C4-2B (cell line): Measurements from ENCODE around the gene OR1L1.

Experiments used
- ZFX ChIP-seq: fragments of 450-650 bp; IDR thresholded peaks from 2 replicates; pipeline ENCODE4 v1.6.1; 2017
- TF ChIP-seq, protein P1 (sequence below): fragments of 450-650 bp; conservative IDR thresholded peaks from 2 replicates; pipeline ENCODE4 v1.5.1; 2017; ENCODE audit warnings: mild to moderate bottlenecking

DNA sequence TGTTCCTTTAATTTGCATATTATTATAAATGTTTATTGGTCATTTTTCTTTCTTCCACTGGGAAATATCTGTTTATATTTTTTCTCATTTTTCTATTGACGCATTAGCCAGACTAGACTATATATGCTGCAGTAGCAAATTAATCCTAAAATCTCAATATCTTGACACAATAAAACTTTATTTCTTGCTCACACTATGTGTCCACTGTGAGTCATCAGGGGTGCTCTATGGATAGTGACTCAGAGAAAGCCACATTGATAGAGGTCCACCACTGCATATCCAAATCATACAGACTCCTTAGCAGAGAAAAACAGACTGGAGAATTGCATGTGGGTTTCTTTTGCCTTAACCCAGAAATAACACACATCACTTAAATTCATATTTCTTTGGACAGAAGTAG, 34.2 kb downstream of the OR1L1 start:
- TF ChIP-seq, protein P1, sequence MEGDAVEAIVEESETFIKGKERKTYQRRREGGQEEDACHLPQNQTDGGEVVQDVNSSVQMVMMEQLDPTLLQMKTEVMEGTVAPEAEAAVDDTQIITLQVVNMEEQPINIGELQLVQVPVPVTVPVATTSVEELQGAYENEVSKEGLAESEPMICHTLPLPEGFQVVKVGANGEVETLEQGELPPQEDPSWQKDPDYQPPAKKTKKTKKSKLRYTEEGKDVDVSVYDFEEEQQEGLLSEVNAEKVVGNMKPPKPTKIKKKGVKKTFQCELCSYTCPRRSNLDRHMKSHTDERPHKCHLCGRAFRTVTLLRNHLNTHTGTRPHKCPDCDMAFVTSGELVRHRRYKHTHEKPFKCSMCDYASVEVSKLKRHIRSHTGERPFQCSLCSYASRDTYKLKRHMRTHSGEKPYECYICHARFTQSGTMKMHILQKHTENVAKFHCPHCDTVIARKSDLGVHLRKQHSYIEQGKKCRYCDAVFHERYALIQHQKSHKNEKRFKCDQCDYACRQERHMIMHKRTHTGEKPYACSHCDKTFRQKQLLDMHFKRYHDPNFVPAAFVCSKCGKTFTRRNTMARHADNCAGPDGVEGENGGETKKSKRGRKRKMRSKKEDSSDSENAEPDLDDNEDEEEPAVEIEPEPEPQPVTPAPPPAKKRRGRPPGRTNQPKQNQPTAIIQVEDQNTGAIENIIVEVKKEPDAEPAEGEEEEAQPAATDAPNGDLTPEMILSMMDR, result no peak
- TF ChIP-seq ZFX, result no peak
